Parathyroid adenoma (tissue), 2 donors: ENCODE measurements around the gene ZNF337.
"Not testable (repeated sequence)": the region's sequence is repeated elsewhere in the genome, so short reads cannot be mapped to it uniquely, and the experiment has no call there.

Experiments
- H2AFZ ChIP-seq: fragments of 300-600 bp; sonication (generic); one replicate; pipeline ENCODE4 v1.7.0; 2017; ENCODE audit warnings: antibody characterized with exemption, mild to moderate bottlenecking
- H3K27ac ChIP-seq: fragments of 300-600 bp; sonication (generic); one replicate; pipeline ENCODE4 v1.7.0; 2017
- H3K27me3 ChIP-seq: fragments of 300-600 bp; sonication (generic); one replicate; pipeline ENCODE4 v1.7.0; 2017; ENCODE audit warnings: low read length; ENCODE audit not compliant: control insufficient read depth, insufficient read depth
- H3K36me3 ChIP-seq: fragments of 300-600 bp; sonication (generic); one replicate; pipeline ENCODE4 v1.7.0; 2017; ENCODE audit warnings: low read length; ENCODE audit not compliant: control insufficient read depth, insufficient read depth
- H3K4me1 ChIP-seq: fragments of 300-600 bp; sonication (generic); one replicate; pipeline ENCODE4 v1.7.0; 2017; ENCODE audit warnings: control low read depth
- H3K4me2 ChIP-seq: fragments of 300-600 bp; sonication (generic); one replicate; pipeline ENCODE4 v1.7.0; 2017; ENCODE audit warnings: low read length
- H3K4me3 ChIP-seq: fragments of 300-600 bp; sonication (generic); one replicate; pipeline ENCODE4 v1.7.0; 2017; ENCODE audit warnings: low read depth, low read length
- H3K79me2 ChIP-seq: fragments of 300-600 bp; sonication (generic); one replicate; pipeline ENCODE4 v1.7.0; 2017; ENCODE audit warnings: control low read depth
- H3K9ac ChIP-seq: fragments of 300-600 bp; sonication (generic); one replicate; pipeline ENCODE4 v1.7.0; 2017; ENCODE audit warnings: mild to moderate bottlenecking
- H3K9me3 ChIP-seq: fragments of 300-600 bp; sonication (generic); one replicate; pipeline ENCODE4 v1.7.0; 2017; ENCODE audit warnings: low read length; ENCODE audit not compliant: control insufficient read depth
- TF ChIP-seq, protein P1 (sequence below): fragments of 300-600 bp; sonication (generic); IDR thresholded peaks from one replicate; pipeline ENCODE4 v1.7.0; 2017; ENCODE audit warnings: antibody characterized with exemption, mild to moderate bottlenecking
- donor health status: primary hyperparathyroidism.

The ZNF337 gene

DNA sequence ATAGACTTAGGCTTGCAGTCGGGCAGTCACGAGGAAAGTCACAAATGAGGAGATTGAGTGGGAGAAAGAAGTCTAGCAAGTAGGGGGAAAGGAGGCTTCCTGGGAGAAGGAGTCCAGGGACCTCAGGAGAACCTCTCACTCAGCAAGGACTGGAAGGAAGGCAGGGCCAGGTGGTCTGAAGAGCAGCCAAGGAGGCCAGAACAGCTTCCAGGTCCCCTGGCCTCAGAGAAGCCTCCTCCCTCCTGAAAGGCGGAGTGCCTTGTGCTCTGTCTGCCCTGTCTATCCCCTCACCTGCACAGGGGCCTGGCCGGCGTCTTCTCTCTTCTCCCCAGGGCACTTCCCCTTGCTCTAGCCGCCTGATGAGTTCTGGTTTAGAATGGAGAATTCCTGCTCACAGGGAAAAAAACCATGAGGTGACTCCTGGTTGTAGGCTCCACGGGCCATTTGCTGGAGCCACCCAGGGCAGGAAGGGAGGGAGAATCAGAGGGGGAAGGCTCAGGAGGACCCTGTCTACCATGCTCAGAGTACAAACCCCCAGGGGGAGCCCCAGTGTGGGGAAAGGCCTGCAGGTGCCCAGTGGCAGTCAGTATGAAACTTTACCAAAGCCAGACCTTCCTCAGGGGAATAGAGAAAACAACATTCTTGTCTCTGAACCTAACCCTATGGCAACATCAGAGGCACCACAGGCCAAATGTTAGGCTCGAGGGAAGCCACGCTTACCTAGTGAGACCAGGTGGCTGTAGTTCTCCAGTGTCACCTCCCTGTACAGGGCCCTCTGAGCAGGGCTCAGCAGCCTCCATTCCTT, 11.2 kb downstream of the ZNF337 start:
- H3K4me3 ChIP-seq: no peak overlapping the region
- peaks cover 4% of the 10 kb centered on the region for H3K4me1 ChIP-seq
- no peak overlapping the region for H3K9ac ChIP-seq
- H3K27me3 ChIP-seq: no peaks in the 10 kb centered on the region
- no peaks in the 10 kb centered on the region for H3K36me3 ChIP-seq
- no peak overlapping the region for H2AFZ ChIP-seq
- TF ChIP-seq, protein P1, sequence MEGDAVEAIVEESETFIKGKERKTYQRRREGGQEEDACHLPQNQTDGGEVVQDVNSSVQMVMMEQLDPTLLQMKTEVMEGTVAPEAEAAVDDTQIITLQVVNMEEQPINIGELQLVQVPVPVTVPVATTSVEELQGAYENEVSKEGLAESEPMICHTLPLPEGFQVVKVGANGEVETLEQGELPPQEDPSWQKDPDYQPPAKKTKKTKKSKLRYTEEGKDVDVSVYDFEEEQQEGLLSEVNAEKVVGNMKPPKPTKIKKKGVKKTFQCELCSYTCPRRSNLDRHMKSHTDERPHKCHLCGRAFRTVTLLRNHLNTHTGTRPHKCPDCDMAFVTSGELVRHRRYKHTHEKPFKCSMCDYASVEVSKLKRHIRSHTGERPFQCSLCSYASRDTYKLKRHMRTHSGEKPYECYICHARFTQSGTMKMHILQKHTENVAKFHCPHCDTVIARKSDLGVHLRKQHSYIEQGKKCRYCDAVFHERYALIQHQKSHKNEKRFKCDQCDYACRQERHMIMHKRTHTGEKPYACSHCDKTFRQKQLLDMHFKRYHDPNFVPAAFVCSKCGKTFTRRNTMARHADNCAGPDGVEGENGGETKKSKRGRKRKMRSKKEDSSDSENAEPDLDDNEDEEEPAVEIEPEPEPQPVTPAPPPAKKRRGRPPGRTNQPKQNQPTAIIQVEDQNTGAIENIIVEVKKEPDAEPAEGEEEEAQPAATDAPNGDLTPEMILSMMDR: no peak
- H3K27ac ChIP-seq: no peak overlapping the region
- H3K79me2 ChIP-seq: no peaks in the 10 kb centered on the region
- no peaks in the 10 kb centered on the region for H3K9me3 ChIP-seq
- no peak overlapping the region for H3K4me2 ChIP-seq

DNA sequence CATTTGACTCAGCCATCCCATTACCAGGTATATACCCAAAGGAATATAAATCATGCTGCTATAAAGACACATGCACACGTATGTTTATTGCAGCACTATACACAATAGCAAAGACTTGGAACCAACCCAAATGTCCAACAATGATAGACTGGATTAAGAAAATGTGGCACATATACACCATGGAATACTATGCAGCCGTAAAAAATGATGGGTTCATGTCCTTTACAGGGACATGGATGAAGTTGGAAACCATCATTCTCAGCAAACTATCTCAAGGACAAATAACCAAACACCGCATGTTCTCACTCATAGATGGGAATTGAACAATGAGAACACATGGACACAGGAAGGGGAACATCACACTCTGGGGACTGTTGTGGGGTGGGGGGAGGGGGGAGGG, 12.8 kb downstream of the ZNF337 start:
- H3K27me3 ChIP-seq, H2AFZ ChIP-seq, H3K9ac ChIP-seq, H3K27ac ChIP-seq, H3K36me3 ChIP-seq, H3K4me1 ChIP-seq, H3K9me3 ChIP-seq, H3K79me2 ChIP-seq, H3K4me2 ChIP-seq, H3K4me3 ChIP-seq: not testable (repeated sequence)

DNA sequence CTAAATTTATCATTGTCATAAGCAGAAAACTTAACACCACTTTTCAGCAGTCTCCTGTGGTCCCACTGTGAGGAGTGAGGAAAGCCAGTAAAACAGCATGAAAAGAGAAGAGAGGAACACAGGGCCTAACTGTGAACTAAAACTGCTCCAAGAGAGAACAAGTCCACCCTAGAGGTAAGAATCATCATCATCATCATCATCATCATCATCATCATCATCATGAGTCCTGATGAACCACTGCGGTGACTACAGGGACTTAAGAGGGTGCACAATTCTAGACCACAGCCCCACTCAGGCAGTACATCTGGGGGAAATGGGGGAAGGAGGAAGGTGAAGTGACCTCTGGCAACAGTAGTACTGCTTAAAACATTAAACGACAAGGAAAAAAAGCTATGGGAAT, 13.6 kb downstream of the ZNF337 start:
- Histone ChIP-seq H3K9me3 (no peaks in the 10 kb centered on the region), H3K27ac (no peak overlapping the region), H3K27me3 (no peaks in the 10 kb centered on the region), H2AFZ (no peak overlapping the region), H3K36me3 (no peaks in the 10 kb centered on the region), H3K79me2 (no peaks in the 10 kb centered on the region), H3K4me2 (no peak overlapping the region), H3K4me1 (peaks cover 4% of the 10 kb centered on the region), H3K9ac (no peak overlapping the region), H3K4me3 (no peak overlapping the region)
- TF ChIP-seq, protein P1: no peak

GRCh38 chr20:25676164-25676809, 20.4 kb downstream of the ZNF337 start:
- no peak overlapping the region for H3K9ac ChIP-seq
- TF ChIP-seq, protein P1: no peak
- no peaks in the 10 kb centered on the region for H3K36me3 ChIP-seq
- H3K4me2 ChIP-seq: no peak overlapping the region
- H3K9me3 ChIP-seq: no peaks in the 10 kb centered on the region
- H3K27ac ChIP-seq: no peak overlapping the region
- no peak overlapping the region for H3K4me3 ChIP-seq
- H3K27me3 ChIP-seq: no peaks in the 10 kb centered on the region
- H2AFZ ChIP-seq: no peak overlapping the region
- peaks cover 2% of the 10 kb centered on the region for H3K4me1 ChIP-seq
- no peaks in the 10 kb centered on the region for H3K79me2 ChIP-seq

DNA sequence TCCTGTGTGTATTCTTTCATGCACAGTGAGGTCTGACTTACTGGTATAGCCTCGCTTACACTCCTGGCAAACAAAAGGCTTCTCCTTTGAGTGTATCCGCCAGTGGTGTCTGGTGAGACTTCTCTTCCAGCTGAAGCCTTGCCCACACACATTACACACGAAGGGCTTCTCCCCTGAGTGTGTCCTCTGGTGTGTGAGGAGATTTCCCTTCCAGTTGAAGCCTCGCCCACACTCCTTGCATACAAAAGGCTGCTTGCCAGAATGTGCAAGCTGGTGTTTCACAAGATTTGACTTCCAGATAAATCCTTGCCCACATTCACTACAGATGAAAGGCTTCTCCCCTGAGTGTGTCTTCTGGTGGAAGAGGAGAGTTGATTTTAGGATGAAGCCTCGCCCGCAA, 21.5 kb downstream of the ZNF337 start:
- H2AFZ ChIP-seq: no peak overlapping the region
- peaks cover 2% of the 10 kb centered on the region for H3K4me1 ChIP-seq
- no peaks in the 10 kb centered on the region for H3K9me3 ChIP-seq
- H3K36me3 ChIP-seq: no peaks in the 10 kb centered on the region
- no peaks in the 10 kb centered on the region for H3K79me2 ChIP-seq
- no peak overlapping the region for H3K4me2 ChIP-seq
- H3K27me3 ChIP-seq: no peaks in the 10 kb centered on the region
- TF ChIP-seq, protein P1: no peak
- H3K27ac ChIP-seq: no peak overlapping the region
- H3K4me3 ChIP-seq: no peak overlapping the region
- no peak overlapping the region for H3K9ac ChIP-seq
